Upper lobe of left lung (tissue), 6 donors: ENCODE measurements around the gene C1orf87. TPM values are rescaled to one million over a fixed set of nuclear protein-coding genes. Genes with fewer than 3 reads are reported as not detected.

Experiments
- ATAC-seq, 2 donors: fragments of 200-7000 bp; cut with Tn5 transposase; one replicate each; pipeline ENCODE4 v1.9.1; 2022; ENCODE audit warnings: mild to moderate bottlenecking in 2 of 2, moderate library complexity in 2 of 2; ENCODE audit not compliant: low FRiP score in 2 of 2
- DNase-seq, 2 donors: peaks; one replicate each; pipeline ENCODE4 v3.0.0-alpha.2; 2019 to 2020
- H3K27ac ChIP-seq, 4 donors: fragments of 200-600 bp; sonication (generic); one replicate each; pipeline ENCODE4 v1.5.1; 2016 to 2019
- H3K27me3 ChIP-seq, 4 donors: fragments of 200-600 bp; sonication (generic); one replicate each; pipeline ENCODE4 v1.5.1; 2017 to 2019
- H3K36me3 ChIP-seq, 4 donors: fragments of 200-600 bp; sonication (generic); one replicate each; pipeline ENCODE4 v1.5.1; 2016 to 2019
- H3K4me1 ChIP-seq, 4 donors: fragments of 200-600 bp; sonication (generic); one replicate each; pipeline ENCODE4 v1.5.1; 2018 to 2019
- H3K4me3 ChIP-seq, 4 donors: fragments of 200-600 bp; sonication (generic); one replicate each; pipeline ENCODE4 v1.5.1; 2017 to 2019; ENCODE audit warnings: mild to moderate bottlenecking in 2 of 4, moderate library complexity in 1 of 4
- H3K9me3 ChIP-seq, 4 donors: fragments of 200-600 bp; sonication (generic); one replicate each; pipeline ENCODE4 v1.5.1; 2018 to 2019
- EP300 ChIP-seq, 4 donors: sonication (generic); formaldehyde crosslinking; IDR thresholded peaks; one replicate each; pipeline ENCODE4 v1.5.1; 2017; ENCODE audit warnings: antibody characterized with exemption in 4 of 4, control low read depth in 2 of 4
- POLR2A ChIP-seq, 4 donors: fragments of 450-650 bp; IDR thresholded peaks; one replicate each; pipeline ENCODE4 v1.5.1; 2016 to 2017; ENCODE audit warnings: antibody characterized with exemption in 4 of 4, mild to moderate bottlenecking in 2 of 4
- POLR2AphosphoS5 ChIP-seq, 2 donors: sonication (generic); formaldehyde crosslinking; IDR thresholded peaks; one replicate each; pipeline ENCODE4 v1.5.1; 2017; ENCODE audit warnings: antibody characterized with exemption in 2 of 2
- WGBS, 2 donors: methylation state at CpG; one replicate each; pipeline ENCODE4 v1.1.5; 2017 to 2018; 5-methylcytosine and 5-hydroxymethylcytosine counted together
- total RNA-seq, 6 donors: library from RNA; depleted of rRNA in 4 of 6; stranded (reverse); fragments of >200 nt in 4 of 6; gene quantifications; one replicate each; pipeline versions ENCODE4 v1.1.0 to v1.2.1, GENCODE V29; 2016 to 2021
- TF ChIP-seq, protein P1 (sequence below), 6 experiments: fragments of 450-650 bp in 4 of 6; fragments of 200-600 bp in 2 of 6; sonication (generic) in 2 of 6; IDR thresholded peaks; one replicate each; pipeline ENCODE4 v1.5.1; 2016 to 2019; ENCODE audit warnings: antibody characterized with exemption in 6 of 6
- donor health status: DM: no; HTN: no; CAD: no; lungs with moderate emphysema.
- donor health status: DM: no; HTN: yes; CAD: no; lungs with severe emphysema.

C1orf87 gene
- total RNA-seq, 6 donors from 2014 or later = 0.40 to 26.1 (median 4.8) TPM

DNA sequence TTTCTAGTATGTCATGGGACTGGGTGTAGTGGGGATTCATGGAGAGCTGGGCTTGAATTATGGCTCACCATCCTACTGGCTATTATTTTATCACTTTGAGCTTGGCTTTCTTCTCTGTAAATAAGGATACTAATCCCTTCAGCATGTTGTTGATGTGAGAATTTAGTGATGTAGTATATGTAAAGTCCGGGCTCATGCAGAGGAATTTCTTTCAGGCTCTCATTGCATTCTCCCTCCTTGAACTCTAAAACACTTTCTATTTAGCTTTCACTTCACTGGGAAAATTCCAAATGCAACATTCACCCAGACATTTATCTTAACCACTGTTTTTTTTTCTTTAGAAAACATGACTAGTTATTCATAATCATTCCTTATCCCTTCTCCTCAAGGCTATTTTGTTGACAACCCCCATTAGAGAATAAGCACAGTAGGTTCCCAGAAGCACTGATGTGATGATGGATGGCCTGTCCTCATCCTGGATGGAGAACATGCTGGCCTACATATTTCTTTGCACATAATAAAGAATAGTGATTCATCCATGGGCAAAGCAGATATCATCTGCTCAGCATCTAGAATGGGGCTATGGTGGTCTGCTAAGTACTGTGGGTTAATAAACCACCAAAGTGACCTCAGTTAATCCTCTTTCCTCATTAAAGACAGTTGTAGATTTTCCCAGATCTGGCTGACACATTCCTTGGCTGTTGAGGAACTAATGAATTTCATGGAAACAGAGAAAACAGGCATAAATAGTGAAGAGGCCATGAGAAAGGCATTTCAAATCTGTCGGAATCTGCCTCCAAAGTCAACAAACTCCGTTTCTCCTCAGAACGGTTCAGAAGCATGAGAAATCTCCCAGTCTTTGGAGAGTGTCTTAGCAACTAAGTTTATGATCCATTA, 79.0 kb downstream of the C1orf87 start:
- peak; percentile 68 to 77 for ATAC-seq
- Histone ChIP-seq H3K4me3 (no peak overlapping the region), H3K27ac (no peak overlapping the region), H3K36me3 (no peaks in the 10 kb centered on the region), H3K4me1 (no peaks in the 10 kb centered on the region), H3K9me3 (no peaks in the 10 kb centered on the region), H3K27me3 (no peaks in the 10 kb centered on the region)
- TF ChIP-seq POLR2AphosphoS5 (IDR thresholded peaks at IDR 0.05) (peak in 1 of 2 donors; percentile 27), EP300 (IDR thresholded peaks at IDR 0.05) (peak in 1 of 4 donors; percentile 55), POLR2A (IDR thresholded peaks at IDR 0.05) (no peak)
- DNase-seq = no peak
- WGBS, 2 donors = 73 to 76% methylated on average over 4 of the region's 4 CpGs

DNA sequence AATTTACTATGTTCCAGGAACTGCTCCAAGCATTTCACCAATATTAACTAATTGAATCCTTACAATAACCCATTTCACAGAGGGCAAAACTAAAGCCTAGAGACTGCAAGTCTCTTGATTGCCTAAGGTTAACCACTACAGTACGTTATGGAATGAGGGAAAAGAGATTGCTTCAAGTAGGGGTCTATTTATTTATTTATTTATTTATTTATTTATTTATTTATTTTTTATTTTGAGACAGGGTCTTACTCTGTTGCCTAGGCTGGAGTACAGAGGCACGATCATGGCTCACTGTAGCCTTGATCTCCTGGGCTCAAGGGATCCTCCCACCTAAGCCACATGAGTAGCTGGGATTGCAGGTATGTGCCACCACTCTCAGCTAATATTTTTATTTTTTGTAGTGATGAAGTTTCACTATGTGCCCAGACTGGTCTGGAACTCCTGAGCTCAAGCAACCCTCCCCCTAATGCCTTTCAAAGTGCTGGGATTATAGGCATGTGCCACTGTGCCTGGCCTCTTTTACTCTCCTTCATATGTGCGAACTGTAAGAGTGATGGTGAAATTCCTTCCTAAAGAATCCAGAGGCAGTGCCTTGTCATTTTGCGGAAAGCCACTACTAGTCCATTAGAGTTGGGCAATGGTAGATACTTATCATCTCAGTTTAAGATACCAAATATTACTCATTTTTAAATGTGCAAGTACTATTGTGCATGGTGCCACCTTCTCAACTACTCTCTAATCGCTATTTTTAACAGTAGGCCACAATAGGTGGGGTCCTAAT, 81.3 kb downstream of the C1orf87 start:
- no peaks in the 10 kb centered on the region for H3K9me3 ChIP-seq
- no peak for DNase-seq
- H3K4me1 ChIP-seq = no peaks in the 10 kb centered on the region
- H3K4me3 ChIP-seq = no peak overlapping the region
- no peak overlapping the region for H3K27ac ChIP-seq
- H3K36me3 ChIP-seq = no peaks in the 10 kb centered on the region
- TF ChIP-seq POLR2A (IDR thresholded peaks at IDR 0.05) = no peak
- TF ChIP-seq, protein P1, sequence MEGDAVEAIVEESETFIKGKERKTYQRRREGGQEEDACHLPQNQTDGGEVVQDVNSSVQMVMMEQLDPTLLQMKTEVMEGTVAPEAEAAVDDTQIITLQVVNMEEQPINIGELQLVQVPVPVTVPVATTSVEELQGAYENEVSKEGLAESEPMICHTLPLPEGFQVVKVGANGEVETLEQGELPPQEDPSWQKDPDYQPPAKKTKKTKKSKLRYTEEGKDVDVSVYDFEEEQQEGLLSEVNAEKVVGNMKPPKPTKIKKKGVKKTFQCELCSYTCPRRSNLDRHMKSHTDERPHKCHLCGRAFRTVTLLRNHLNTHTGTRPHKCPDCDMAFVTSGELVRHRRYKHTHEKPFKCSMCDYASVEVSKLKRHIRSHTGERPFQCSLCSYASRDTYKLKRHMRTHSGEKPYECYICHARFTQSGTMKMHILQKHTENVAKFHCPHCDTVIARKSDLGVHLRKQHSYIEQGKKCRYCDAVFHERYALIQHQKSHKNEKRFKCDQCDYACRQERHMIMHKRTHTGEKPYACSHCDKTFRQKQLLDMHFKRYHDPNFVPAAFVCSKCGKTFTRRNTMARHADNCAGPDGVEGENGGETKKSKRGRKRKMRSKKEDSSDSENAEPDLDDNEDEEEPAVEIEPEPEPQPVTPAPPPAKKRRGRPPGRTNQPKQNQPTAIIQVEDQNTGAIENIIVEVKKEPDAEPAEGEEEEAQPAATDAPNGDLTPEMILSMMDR (IDR thresholded peaks at IDR 0.05) = no peak
- no peak for TF ChIP-seq POLR2AphosphoS5 (IDR thresholded peaks at IDR 0.05)
- TF ChIP-seq EP300 (IDR thresholded peaks at IDR 0.05) = no peak
- no peaks in the 10 kb centered on the region for H3K27me3 ChIP-seq
- 78 to 83% methylated on average over 5 of the region's 5 CpGs for WGBS, 2 donors
- no peak for ATAC-seq

DNA sequence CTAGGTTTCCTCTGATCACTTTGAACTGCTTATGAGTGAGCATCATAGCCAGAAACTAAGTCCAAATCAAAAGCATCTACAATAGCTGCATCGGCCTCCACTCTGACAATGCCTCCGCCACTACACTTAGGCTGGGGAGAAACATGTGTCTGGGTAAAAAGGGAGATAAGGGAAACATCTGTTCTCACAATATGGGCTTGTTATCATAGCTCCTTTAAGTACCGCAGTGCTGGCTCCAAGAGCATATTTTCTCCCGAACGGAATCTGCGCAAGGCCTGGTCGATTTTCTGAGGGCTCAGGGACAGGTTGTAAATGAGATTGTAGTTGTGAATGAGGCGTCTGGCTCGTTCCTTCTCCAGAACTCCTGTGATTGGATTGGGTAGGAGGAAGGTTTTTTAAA, 83.1 kb downstream of the C1orf87 start:
- H3K36me3 ChIP-seq = no peaks in the 10 kb centered on the region
- no peaks in the 10 kb centered on the region for H3K4me1 ChIP-seq
- ATAC-seq (no peak), DNase-seq (no peak)
- no peak overlapping the region for H3K27ac ChIP-seq
- WGBS, 2 donors = 70 to 73% methylated on average over 9 of the region's 9 CpGs
- no peaks in the 10 kb centered on the region for H3K9me3 ChIP-seq
- no peak overlapping the region for H3K4me3 ChIP-seq
- TF ChIP-seq EP300 (IDR thresholded peaks at IDR 0.05) = no peak
- TF ChIP-seq, protein P1 (IDR thresholded peaks at IDR 0.05) = no peak
- no peaks in the 10 kb centered on the region for H3K27me3 ChIP-seq

DNA sequence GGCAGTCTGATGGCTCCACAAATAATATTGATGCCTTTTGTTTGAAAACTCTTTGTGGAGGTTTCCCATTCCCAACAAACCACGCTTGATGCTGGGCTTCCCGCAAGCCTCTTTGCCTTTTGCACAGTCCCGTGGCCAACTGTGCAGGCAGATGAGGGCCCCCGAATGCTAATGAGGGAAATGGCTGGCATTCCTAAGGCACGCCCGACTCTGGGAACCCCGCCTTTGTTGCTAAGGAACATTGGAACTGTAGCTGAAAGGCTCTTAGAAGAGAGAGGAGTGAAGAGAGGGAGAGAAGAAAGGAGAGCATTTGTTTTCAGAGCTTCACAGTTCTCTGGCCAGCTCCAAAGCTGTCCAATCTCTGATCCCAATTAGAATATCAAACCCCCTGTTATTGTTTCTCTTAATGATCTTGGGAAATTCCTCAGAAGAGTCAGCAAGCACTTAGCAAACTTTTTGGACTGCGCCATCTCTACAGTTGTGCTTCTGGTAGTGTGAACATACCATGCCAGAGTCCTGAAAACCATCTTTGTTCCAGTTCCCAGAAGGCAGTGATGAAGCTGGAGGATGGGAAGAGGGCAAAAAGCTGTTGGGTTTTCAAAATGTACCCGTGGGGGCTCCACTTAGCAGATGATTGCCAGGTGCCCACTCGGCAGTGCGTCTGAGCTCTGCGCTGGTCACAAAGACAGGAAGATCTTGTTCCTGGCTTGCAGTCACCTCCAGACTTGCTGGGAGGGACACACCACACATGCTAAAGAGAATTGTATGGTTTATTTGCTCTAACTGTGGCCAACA, 86.9 kb downstream of the C1orf87 start:
- H3K27ac ChIP-seq = no peak overlapping the region
- no peaks in the 10 kb centered on the region for H3K4me1 ChIP-seq
- no peaks in the 10 kb centered on the region for H3K36me3 ChIP-seq
- no peaks in the 10 kb centered on the region for H3K27me3 ChIP-seq
- ATAC-seq (no peak), DNase-seq (no peak)
- 54 to 60% methylated on average over 12 of the region's 12 CpGs for WGBS, 2 donors
- H3K9me3 ChIP-seq = no peaks in the 10 kb centered on the region
- TF ChIP-seq POLR2AphosphoS5 (IDR thresholded peaks at IDR 0.05) = no peak
- TF ChIP-seq, protein P1 (IDR thresholded peaks at IDR 0.05) = no peak
- TF ChIP-seq POLR2A (IDR thresholded peaks at IDR 0.05) = no peak
- no peak overlapping the region for H3K4me3 ChIP-seq
